H1 (cell line): Measurements from ENCODE around the gene ANXA1. TPM values are rescaled to one million over a fixed set of nuclear protein-coding genes. Genes with fewer than 3 reads are reported as not detected.

Experiments used
- CHD7 ChIP-seq: fragments of 300-600 bp; sonication (generic); IDR thresholded peaks from 2 replicates; pipeline ENCODE4 v1.7.1; 2012; ENCODE audit warnings: low read length, moderate library complexity, mild to moderate bottlenecking, inconsistent platforms; ENCODE audit not compliant: insufficient replicate concordance
- NRF1 ChIP-seq: IDR thresholded peaks from 2 replicates; pipeline ENCODE4 v1.6.1; 2011; ENCODE audit warnings: mild to moderate bottlenecking, low read depth, low read length, improper control_type of control experiment
- TCF12 ChIP-seq: IDR thresholded peaks from 2 replicates; pipeline ENCODE4 v1.6.1; 2011; ENCODE audit warnings: low read depth, mild to moderate bottlenecking, low read length
- YY1 ChIP-seq: IDR thresholded peaks from 2 replicates; pipeline ENCODE4 v1.6.1; 2011; ENCODE audit warnings: low read depth, mild to moderate bottlenecking, low read length
- polyA plus RNA-seq, 7 experiments: library from polyadenylated mRNA; depleted of rRNA in 3 of 7; stranded (reverse) in 5 of 7; unstranded in 2 of 7; fragments of >200 nt in 5 of 7; fragments of 200-250 nt in 2 of 7; gene quantifications; 1 replicate in 5 of 7; 2 replicates in 1 of 7; 4 replicates in 1 of 7; pipeline versions ENCODE4 v1.2.1 to v1.2.3, GENCODE V29; 2011 to 2013; ENCODE audit warnings: missing spikeins in 2 of 7, mixed read lengths in 2 of 7
- total RNA-seq: library from RNA; stranded (reverse); fragmentation: NEBNext Ultra II Directional; extraction: Animal tissue kit (Norgen Biotek cat#: 25700); gene quantifications from 2 replicates; pipeline ENCODE4 v1.2.1, GENCODE V29; 2021

The ANXA1 gene
- total and polyA plus RNA-seq, 2 of the 8 experiments (the other 6 are each of a cell fraction or from before 2014, with no cell fraction given): 0.71 to 5.7 TPM

GRCh38 chr9:73155377-73155776, 3.7 kb downstream of the ANXA1 start (continued):
- TF ChIP-seq CHD7 (no peak), NRF1 (no peak), TCF12 (no peak), YY1 (no peak)
